GM21423 (cell line): Measurements from ENCODE around the gene TVP23A.

ENCODE experiments used
- ATAC-seq: cut with Tn5 transposase; IDR thresholded peaks from one replicate; pipeline ENCODE4 v1.9.1; 2021; ENCODE audit warnings: mild to moderate bottlenecking, moderate library complexity; ENCODE audit not compliant: unreplicated experiment

The TVP23A gene

DNA sequence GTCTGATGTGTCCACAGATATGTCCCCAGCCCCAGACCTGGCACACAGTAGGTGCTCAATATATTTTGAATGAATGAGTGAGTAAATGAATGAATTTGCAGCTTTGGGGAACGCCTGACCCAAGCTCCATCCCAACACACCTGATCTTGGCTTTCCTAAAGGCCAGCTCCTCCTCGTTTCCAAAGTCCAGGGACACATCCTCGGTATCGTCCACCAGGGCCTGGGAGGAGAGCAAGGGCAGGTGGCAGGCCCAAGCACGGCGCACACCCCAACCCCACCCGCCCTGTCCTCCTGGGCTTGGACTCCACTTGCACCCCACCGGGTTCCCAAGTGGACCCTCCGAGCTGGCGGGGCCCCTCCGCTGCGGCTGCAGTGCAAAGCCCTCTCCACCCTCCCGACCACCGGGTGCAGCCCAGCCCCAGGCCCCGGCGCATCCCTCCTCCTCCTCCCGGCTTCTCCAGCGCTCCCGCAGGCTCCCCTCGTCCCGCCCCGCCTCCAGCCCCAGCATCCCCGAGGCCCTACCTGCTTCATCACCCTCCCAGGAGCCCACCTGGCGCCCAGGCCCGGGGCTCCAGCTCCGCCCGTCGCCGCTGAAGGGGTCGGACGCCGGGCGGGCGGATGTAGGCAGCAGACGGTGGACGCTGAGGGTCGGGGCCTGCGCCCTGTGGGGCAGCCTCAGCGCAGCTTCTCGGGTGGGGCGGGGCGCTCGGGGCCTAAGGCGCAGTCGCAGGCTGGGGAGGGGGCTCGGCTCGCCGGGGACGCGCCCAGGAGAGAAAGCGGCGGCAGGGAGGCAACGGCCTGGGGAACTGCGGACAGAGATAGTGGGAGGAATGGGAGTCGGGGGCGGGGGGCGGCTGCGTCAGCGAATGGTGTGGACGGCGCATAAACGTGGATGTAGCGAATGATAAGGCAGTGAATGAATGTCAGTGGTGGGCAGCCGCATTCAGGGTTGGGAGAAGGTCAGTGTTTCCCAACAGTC, at the start of gene TVP23A:
TVP23A (minus strand) TSS at position 832 of the 979 bp plus-strand sequence; CDS start at position 531, 301 bp downstream.
- no peak for ATAC-seq

GRCh38 chr16:10868104-10868595, 49.6 kb upstream of the TVP23A start:
- no peak for ATAC-seq

GRCh38 chr16:10867199-10867598, 48.6 kb upstream of the TVP23A start:
- no peak for ATAC-seq

- ATAC-seq, result no peak
These were observed 47.7 kb upstream of the TVP23A start for GRCh38 chr16:10865991-10866966.

- no peak for ATAC-seq
These were observed 43.8 kb upstream of the TVP23A start for GRCh38 chr16:10862438-10862837.

DNA sequence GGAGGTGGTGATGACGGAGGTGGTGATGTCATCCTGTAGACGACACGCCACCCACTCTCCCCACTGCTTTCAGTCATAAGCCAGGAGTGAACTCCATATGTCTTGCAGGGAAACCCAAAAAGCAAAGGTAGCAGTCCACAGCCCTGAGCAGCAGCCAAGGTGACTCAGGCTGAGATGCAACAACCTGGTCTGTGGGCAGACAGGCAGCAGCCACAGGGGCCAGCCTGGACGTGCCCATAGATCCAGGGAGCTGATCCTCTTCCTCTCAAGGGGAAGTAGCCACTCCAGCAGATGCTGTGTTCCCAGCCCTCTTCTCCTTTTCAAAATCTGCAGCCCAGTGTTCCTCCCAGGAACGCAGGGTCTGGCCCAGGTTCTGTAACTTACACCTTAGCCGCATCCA, 41.1 kb upstream of the TVP23A start:
- no peak for ATAC-seq

GRCh38 chr16:10859020-10859419, 40.4 kb upstream of the TVP23A start:
- no peak for ATAC-seq

DNA sequence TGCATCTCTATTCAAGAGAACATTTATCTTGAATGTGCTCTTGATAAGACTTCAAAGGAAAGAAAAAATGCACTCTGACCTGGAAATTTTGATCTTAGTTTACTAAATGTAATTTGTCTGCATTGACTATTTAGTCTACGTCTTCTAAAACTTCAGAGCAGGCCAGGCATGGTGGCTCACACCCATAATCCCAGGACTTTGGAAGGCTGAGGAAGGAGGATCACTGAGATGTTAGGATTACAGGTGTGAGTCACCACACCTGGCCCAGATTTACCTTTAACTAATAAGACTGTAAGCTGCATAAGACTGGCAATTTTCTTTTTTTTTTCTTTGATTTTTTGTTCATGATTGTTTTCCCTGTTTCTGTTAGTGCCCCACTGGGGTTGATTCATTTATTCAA, 39.6 kb upstream of the TVP23A start:
- ATAC-seq, result no peak

- no peak for ATAC-seq
These were observed 37.4 kb upstream of the TVP23A start for GRCh38 chr16:10856042-10856441.

- ATAC-seq, result no peak
These were observed 34.4 kb upstream of the TVP23A start for GRCh38 chr16:10852948-10853347.

GRCh38 chr16:10852286-10852685, 33.7 kb upstream of the TVP23A start:
- ATAC-seq, result no peak

DNA sequence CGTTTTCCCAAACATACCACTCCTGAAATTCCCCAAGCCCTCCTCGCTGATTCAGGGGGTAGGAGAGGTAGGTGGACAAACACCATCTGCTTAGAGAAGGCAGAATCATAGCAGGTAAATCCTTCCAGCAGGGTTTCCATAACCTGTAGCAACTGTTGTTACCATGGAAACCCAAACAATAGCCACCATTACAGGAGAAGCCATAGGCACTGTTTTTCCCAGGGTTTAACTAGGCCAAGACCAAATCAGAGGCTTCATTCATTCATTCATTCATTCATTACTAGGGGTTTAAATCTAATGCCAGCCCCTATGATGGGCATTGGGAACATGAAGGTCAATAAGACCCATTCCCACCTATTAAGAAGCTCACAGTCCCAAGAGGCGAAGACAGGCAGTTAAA, 32.9 kb upstream of the TVP23A start:
- no peak for ATAC-seq

DNA sequence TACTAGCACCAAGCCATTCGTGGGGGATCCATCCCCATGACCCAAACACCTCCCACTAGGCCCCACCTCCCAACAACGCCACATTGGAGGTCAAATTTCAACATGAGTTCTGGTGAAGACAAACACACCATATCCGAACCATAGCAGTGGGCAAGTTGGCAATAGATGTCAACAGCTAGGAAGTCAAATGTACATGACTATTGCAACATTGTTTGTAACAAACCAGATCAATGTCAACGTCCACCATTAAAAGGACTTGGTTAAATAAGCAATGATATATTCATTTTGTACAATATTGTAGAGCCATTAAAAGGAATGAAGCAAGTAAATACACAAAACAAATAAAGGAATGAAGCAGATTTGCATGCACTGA, 31.9 kb upstream of the TVP23A start:
- ATAC-seq, result no peak

DNA sequence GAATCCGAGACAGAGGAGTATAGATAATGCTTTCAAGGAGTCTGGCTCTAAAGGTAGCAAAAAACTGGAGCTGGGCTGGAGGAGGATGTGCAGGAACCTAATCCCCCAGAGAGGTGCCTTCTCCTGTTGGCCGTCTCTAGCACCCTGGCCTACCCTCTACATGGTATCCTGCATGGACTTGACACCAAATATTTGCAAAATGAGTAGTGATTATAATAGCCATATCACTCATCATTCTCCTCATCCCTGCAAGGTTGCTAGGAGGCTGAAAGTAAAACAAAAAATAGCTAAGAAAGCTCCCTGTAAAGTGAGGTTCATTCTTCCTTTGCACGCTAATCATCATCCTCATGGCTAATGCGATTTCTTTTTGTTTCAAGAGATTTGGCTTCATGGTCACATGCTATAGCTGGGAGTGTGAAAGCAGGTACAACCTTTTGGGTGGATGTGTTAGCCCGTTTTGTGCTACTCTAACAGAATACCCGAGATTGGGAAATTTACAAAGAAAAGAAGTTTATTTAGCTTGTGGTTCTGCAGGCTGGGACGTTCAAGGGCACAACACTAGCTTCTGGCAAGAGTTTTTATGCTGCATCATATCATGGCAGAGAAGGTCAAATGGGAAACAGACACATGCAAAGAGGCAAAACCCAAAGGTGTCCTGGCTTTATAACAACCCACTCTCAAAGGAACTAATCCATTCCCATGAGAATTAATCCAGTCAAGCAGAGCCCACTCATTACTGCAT, 31.3 kb upstream of the TVP23A start:
- ATAC-seq, result no peak

GRCh38 chr16:10847176-10847575, 28.6 kb upstream of the TVP23A start:
- ATAC-seq, result no peak

DNA sequence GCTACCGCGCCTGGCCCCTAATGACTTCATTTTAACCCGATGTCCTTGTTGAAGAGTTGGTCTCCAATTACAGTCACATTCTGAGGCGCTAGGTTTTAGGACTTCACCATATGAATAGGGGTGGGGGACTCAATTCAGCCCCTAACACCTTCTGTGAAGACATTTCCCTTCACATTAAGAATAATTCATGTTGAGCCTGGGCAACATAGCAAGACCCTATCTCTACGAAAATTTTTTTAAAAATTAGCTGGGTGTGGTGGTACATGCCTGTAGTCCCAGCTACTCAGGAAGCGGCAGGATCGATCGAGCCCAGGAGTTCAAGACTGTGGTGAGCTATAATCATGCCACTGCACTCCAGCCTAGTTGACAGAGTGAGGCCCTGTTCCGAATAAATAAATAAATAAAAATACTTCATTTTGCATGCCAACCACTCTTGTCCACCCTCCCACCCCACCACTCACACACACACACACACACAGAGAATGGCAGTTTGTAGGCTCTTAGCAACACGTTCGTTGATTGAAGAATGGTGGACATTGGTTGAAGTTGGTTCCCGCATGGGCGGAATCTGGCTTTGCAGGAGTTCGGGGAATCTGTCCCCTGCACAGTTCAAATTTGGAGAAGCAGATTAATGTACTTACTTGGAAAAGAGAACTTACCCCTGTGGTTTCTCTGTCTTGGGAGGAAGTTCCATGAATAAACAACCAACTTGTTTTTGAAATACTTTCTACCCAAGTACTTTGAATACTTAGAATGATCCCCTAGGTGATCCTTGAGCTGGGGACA, 27.8 kb upstream of the TVP23A start:
- no peak for ATAC-seq

- no peak for ATAC-seq
These were observed 22.1 kb upstream of the TVP23A start for GRCh38 chr16:10840703-10841102.

- ATAC-seq, result no peak
These were observed 20.7 kb upstream of the TVP23A start for GRCh38 chr16:10839279-10839666.

- no peak for ATAC-seq
These were observed 20.2 kb upstream of the TVP23A start for GRCh38 chr16:10838621-10839278.
